ENCODE results near the gene IQGAP2. TPM values are rescaled to one million over a fixed set of nuclear protein-coding genes. Genes with fewer than 3 reads are reported as not detected.

IQGAP2 gene
- total and polyA plus RNA-seq, 9 of the 15 experiments (the other 6 are each of a cell fraction or from before 2014, with no cell fraction given) = 8.7 to 23.2 (median 17.4) TPM

GRCh38 chr5:76476474-76477038 is 73.5 kb downstream of the IQGAP2 start (continued):
- TF ChIP-seq, protein P1, sequence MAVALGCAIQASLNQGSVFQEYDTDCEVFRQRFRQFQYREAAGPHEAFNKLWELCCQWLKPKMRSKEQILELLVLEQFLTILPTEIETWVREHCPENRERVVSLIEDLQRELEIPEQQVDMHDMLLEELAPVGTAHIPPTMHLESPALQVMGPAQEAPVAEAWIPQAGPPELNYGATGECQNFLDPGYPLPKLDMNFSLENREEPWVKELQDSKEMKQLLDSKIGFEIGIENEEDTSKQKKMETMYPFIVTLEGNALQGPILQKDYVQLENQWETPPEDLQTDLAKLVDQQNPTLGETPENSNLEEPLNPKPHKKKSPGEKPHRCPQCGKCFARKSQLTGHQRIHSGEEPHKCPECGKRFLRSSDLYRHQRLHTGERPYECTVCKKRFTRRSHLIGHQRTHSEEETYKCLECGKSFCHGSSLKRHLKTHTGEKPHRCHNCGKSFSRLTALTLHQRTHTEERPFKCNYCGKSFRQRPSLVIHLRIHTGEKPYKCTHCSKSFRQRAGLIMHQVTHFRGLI (CRISPR knock-in tag; IDR thresholded peaks at IDR 0.05) = no peak
- TF ChIP-seq CBFA2T2 (conservative IDR thresholded peaks at IDR 0.05) (no peak), TEAD4 (IDR thresholded peaks at IDR 0.05; ENCODE audit: low read length) (no peak), TEAD4 (CRISPR knock-in tag; IDR thresholded peaks at IDR 0.05; ENCODE audit: borderline replicate concordance) (no peak), TRIM25 (IDR thresholded peaks at IDR 0.05; ENCODE audit: borderline replicate concordance) (no peak), CLOCK (CRISPR knock-in tag; IDR thresholded peaks at IDR 0.05; ENCODE audit: borderline replicate concordance) (no peak), ZFPM2 (CRISPR knock-in tag; IDR thresholded peaks at IDR 0.05) (no peak), ATF7 (IDR thresholded peaks at IDR 0.05) (no peak), ZNF316 (IDR thresholded peaks at IDR 0.05) (no peak), TCF7L2 (IDR thresholded peaks at IDR 0.05; ENCODE audit: low read depth, low read length) (no peak)
